HL-60 (cell line): Measurements from ENCODE around the gene CT45A9.
"Not testable (repeated sequence)": the region's sequence is repeated elsewhere in the genome, so short reads cannot be mapped to it uniquely, and the experiment has no call there.

Source experiments
- CTCF ChIP-seq: IDR thresholded peaks from one replicate; pipeline ENCODE4 v1.5.1; 2011; ENCODE audit warnings: low read length, control low read depth, inconsistent platforms; ENCODE audit not compliant: insufficient read depth
- GABPA ChIP-seq: IDR thresholded peaks from 2 replicates; pipeline ENCODE4 v1.6.1; 2012; ENCODE audit warnings: low read depth
- POLR2AphosphoS5 ChIP-seq: IDR thresholded peaks from 2 replicates; pipeline ENCODE4 v1.6.1; 2012; ENCODE audit warnings: low read depth
- REST ChIP-seq: IDR thresholded peaks from 2 replicates; pipeline ENCODE4 v1.6.1; 2012; ENCODE audit warnings: low read depth; ENCODE audit not compliant: insufficient replicate concordance
- SPI1 ChIP-seq: IDR thresholded peaks from 2 replicates; pipeline ENCODE4 v1.6.1; 2012; ENCODE audit warnings: low read depth, mild to moderate bottlenecking, borderline replicate concordance

GRCh38 chrX:135882741-135883140 is 11.1 kb upstream of the CT45A9 start:
- not testable (repeated sequence) for TF ChIP-seq CTCF, REST, POLR2AphosphoS5, GABPA, SPI1
